Measurements from ENCODE around the gene CHCHD10. TPM values are rescaled to one million over a fixed set of nuclear protein-coding genes. Genes with fewer than 3 reads are reported as not detected.

CHCHD10 gene
- total and polyA plus RNA-seq, 4 experiments from 2014 or later: 16.3 to 45.9 (median 38.9) TPM

DNA sequence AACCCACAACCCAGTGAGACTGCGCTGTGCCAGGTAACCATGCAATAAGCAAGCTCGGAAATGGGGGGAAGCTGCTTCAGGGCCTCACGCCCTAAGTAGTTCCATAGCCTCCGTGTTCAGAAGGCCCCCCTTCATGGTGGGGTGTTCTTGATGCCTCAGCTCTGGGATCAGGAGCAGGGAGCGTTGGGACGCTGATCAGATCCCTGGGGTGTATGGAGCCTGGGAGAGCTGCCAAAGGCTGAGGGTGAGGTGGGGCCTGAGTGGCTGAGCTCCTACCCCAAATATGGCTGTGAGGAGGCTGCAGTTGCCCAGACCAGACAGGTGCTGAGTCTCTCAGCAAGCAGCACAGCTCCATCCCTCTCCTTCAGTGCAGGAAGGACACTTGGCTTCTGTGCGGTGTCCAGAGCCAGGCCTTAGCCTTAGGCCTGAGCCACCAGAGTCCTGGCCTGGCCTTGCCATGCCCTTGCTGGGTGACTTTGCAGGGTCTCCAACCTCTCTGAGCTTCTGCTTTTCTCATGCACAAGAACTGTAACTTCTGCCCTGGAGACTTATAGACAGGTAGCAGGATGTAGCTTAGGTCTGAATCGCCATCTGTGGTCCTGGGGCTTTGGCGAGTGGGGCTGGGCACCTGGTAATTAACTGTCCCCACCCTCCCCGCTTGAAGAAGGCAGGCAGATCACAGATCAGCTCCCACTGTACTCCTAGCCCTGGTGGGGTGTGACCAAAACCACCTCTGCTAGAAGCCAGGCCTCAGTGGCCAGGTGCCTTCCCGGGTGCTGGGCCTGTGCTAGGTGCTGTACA is 10.2 kb upstream of the CHCHD10 start:
- H3K9me3 ChIP-seq (ENCODE audit: control insufficient read depth in 1 of 2, low read length in 2 of 2): no peaks in the 10 kb centered on the region
- Mint-ChIP-seq H3K27ac (no peak overlapping the region), H3K4me3 (no peak overlapping the region), H3K36me3 (no peaks in the 10 kb centered on the region), H3K27me3 (peaks cover 0 to 1% of the 10 kb centered on the region in 2 donors), H3K4me1 (peaks cover 0 to 9% (median 5%) of the 10 kb centered on the region in 4 donors), H3K9me3 (no peaks in the 10 kb centered on the region)
- peaks cover 3% of the 10 kb centered on the region for H3K4me1 ChIP-seq (ENCODE audit: insufficient read depth, low read length)
- CTCF ChIA-PET (ENCODE audit: partially characterized antibody): interaction anchor here (1.3 to 1.4 kb wide), 2 partner anchors 11 to 20 kb away, joined by 3 read pairs; no protein-coding TSS in a partner anchor
- intact Hi-C loops (cut with micrococcal nuclease): no loop called here
- no peak overlapping the region for H3K27ac ChIP-seq (ENCODE audit: low read depth, low read length)
- DNase-seq: no peak
- POLR2A ChIA-PET (ENCODE audit: partially characterized antibody): interaction anchor here (0.6 kb wide), 1 partner anchor 12 kb away, joined by 3 read pairs; no protein-coding TSS in a partner anchor
- no peaks in the 10 kb centered on the region for H3K36me3 ChIP-seq (ENCODE audit: insufficient read depth, low read length)
- H3K27me3 ChIP-seq (ENCODE audit: insufficient read depth, low read length): no peaks in the 10 kb centered on the region
- H3K4me3 ChIP-seq (ENCODE audit: low read length in 2 of 2): no peak overlapping the region

DNA sequence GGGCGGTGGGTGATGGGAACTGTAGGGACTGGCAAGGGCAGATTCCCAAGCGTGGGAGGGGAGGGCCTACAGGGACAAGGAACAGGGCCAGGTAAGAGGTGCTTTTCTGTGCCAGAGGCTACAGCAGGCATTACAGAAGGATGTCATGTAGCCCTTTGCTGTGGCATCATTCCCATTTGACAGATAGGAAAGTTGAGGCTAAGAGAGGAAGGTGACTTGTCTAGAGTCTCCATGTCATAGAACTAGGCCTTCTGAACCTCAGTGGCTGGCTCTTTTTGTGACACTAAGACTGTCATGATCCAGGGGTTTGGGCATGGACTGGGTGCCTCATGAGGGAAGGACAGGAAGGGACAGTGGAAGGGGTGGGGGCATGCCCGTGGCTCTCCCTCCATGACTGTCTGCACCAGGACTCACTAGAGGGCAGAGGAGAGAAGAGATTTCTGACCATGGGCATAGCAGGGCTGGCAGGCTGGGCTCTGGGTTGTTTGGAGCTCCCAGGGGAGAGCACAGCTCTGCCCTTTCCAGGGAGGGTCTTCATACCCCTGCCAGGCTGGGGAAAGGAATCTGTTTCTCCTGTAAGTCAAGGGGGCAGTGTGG is 8.1 kb upstream of the CHCHD10 start:
- H3K27ac ChIP-seq (ENCODE audit: low read depth, low read length): no peak overlapping the region
- H3K4me1 ChIP-seq (ENCODE audit: insufficient read depth, low read length): peaks cover 13% of the 10 kb centered on the region
- Mint-ChIP-seq H3K27me3 (peaks cover 0 to 1% of the 10 kb centered on the region in 2 donors), H3K4me3 (no peak overlapping the region), H3K36me3 (no peaks in the 10 kb centered on the region), H3K27ac (peak overlapping the region in 2 of 7 donors; percentile 9 to 85), H3K9me3 (no peaks in the 10 kb centered on the region), H3K4me1 (peaks cover 8 to 26% (median 11%) of the 10 kb centered on the region in 4 donors)
- no peaks in the 10 kb centered on the region for H3K36me3 ChIP-seq (ENCODE audit: insufficient read depth, low read length)
- intact Hi-C loops (cut with micrococcal nuclease): no loop called here
- ChIA-PET POLR2A (ENCODE audit: partially characterized antibody) (interaction anchor here (0.6 to 1.9 kb wide), 2 partner anchors 81 to 235 kb away, joined by 3 to 4 read pairs; partner anchors contain the start of gene CABIN1), CTCF (ENCODE audit: partially characterized antibody) (interaction anchor here (1.5 kb wide), 1 partner anchor 71 kb away, joined by 4 read pairs; no protein-coding TSS in a partner anchor)
- H3K4me3 ChIP-seq (ENCODE audit: low read length in 2 of 2): no peak overlapping the region
- DNase-seq: no peak
- H3K27me3 ChIP-seq (ENCODE audit: insufficient read depth, low read length): no peaks in the 10 kb centered on the region
- no peaks in the 10 kb centered on the region for H3K9me3 ChIP-seq (ENCODE audit: control insufficient read depth in 1 of 2, low read length in 2 of 2)

DNA sequence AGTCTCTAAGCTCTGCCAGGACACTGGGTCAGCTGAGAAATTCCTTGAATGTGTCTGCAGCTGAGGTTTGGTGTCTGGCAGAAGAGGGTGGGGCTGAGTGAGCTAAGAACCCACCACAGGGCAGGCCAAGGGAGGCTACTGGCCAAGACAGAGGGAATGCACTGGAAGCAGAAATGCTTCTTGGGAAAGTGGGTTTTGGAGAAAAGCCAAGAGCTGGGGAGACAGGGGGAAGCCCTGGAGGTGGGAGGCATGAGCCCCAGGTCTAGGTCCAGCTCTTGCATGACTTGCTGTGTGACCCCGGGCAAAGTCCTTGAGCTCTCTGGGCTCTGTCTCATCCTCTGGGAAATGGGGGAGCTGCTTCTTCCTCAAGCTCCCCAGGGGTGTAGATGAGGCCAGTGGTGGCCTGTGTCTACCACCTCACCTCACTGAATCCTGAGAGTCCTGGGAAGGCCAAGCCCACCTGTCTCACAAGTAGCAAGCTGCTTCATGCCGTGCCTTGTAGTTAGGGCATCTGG is 7.2 kb upstream of the CHCHD10 start:
- H3K4me3 Mint-ChIP-seq: no peak overlapping the region
- H3K9me3 Mint-ChIP-seq: no peaks in the 10 kb centered on the region
- intact Hi-C loops (cut with micrococcal nuclease): no loop called here
- H3K27me3 Mint-ChIP-seq: peaks cover 0 to 1% of the 10 kb centered on the region in 2 donors
- Histone ChIP-seq H3K36me3 (ENCODE audit: insufficient read depth, low read length) (no peaks in the 10 kb centered on the region), H3K4me1 (ENCODE audit: insufficient read depth, low read length) (peaks cover 16% of the 10 kb centered on the region), H3K27me3 (ENCODE audit: insufficient read depth, low read length) (no peaks in the 10 kb centered on the region), H3K9me3 (ENCODE audit: control insufficient read depth in 1 of 2, low read length in 2 of 2) (no peaks in the 10 kb centered on the region), H3K4me3 (ENCODE audit: low read length in 2 of 2) (no peak overlapping the region), H3K27ac (ENCODE audit: low read depth, low read length) (no peak overlapping the region)
- CTCF ChIA-PET (ENCODE audit: partially characterized antibody): interaction anchor here (1.1 to 1.9 kb wide), 3 partner anchors 72 to 77 kb away, joined by 4 to 8 read pairs (median 5); no protein-coding TSS in a partner anchor
- peaks cover 8 to 27% (median 12%) of the 10 kb centered on the region in 4 donors for H3K4me1 Mint-ChIP-seq
- POLR2A ChIA-PET (ENCODE audit: partially characterized antibody): interaction anchor here (1.9 to 2.4 kb wide), 2 partner anchors 12 to 236 kb away, joined by 4 to 7 read pairs; partner anchors contain the start of genes CABIN1 and SMARCB1
- H3K36me3 Mint-ChIP-seq: no peaks in the 10 kb centered on the region
- H3K27ac Mint-ChIP-seq: peak overlapping the region in 1 of 7 donors; percentile 36
- DNase-seq: no peak

DNA sequence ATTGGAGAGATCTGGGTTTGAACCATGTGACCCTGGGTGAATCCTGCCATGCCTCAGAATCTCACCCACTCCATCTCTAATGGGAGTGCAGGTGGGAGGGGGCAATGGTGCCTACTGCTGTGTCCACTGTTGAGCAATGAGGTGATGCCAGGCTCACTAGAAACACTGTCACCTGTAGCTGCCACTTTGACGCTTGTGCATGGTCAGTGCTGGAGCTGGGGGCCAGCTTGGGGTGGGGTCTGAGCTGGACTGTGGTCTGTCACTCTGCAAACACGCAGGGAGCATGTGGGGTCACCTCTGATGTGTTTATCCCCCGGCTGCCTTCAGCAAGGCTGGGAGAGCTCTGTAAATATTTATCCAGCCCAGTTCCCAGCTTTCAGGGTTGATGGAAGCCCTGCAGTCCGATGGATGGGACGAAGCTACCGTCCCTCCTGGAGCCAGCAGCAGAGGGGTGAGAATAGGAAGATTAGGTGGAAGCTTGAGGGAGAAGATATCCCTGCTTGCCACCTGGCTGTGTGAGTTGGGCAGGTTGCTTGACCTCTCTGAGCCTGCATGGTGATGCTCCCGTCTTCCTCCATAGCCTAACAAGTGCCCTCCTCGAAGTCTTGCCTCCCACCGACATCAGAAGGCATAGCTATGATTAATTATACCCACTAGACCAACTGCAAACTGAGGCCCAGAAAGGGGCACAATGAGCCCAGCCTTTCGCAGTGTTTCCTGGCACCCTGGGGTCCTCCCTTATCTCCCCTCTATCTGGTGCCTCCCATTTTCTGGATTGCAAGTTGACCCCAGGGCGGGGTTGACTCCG is 6.5 kb upstream of the CHCHD10 start:
- no peaks in the 10 kb centered on the region for H3K36me3 Mint-ChIP-seq
- H3K4me3 Mint-ChIP-seq: peak overlapping the region in 1 of 8 donors; percentile 21
- Histone ChIP-seq H3K4me3 (ENCODE audit: low read length in 2 of 2) (no peak overlapping the region), H3K27ac (ENCODE audit: low read depth, low read length) (no peak overlapping the region), H3K36me3 (ENCODE audit: insufficient read depth, low read length) (no peaks in the 10 kb centered on the region), H3K4me1 (ENCODE audit: insufficient read depth, low read length) (peaks cover 16% of the 10 kb centered on the region), H3K9me3 (ENCODE audit: control insufficient read depth in 1 of 2, low read length in 2 of 2) (no peaks in the 10 kb centered on the region), H3K27me3 (ENCODE audit: insufficient read depth, low read length) (no peaks in the 10 kb centered on the region)
- peaks cover 8 to 24% (median 12%) of the 10 kb centered on the region in 4 donors for H3K4me1 Mint-ChIP-seq
- H3K9me3 Mint-ChIP-seq: no peaks in the 10 kb centered on the region
- intact Hi-C loops (cut with micrococcal nuclease): no loop called here
- CTCF ChIA-PET (ENCODE audit: partially characterized antibody): interaction anchor here (1.1 to 1.9 kb wide), 3 partner anchors 72 to 78 kb away, joined by 4 to 8 read pairs (median 5); no protein-coding TSS in a partner anchor
- peaks cover 0 to 1% of the 10 kb centered on the region in 2 donors for H3K27me3 Mint-ChIP-seq
- POLR2A ChIA-PET (ENCODE audit: partially characterized antibody): interaction anchor here (1.9 to 2.4 kb wide), 2 partner anchors 13 to 237 kb away, joined by 4 to 7 read pairs; partner anchors contain the start of genes CABIN1 and SMARCB1
- H3K27ac Mint-ChIP-seq: peak overlapping the region in 2 of 7 donors; percentile 36 to 83
- DNase-seq: no peak

DNA sequence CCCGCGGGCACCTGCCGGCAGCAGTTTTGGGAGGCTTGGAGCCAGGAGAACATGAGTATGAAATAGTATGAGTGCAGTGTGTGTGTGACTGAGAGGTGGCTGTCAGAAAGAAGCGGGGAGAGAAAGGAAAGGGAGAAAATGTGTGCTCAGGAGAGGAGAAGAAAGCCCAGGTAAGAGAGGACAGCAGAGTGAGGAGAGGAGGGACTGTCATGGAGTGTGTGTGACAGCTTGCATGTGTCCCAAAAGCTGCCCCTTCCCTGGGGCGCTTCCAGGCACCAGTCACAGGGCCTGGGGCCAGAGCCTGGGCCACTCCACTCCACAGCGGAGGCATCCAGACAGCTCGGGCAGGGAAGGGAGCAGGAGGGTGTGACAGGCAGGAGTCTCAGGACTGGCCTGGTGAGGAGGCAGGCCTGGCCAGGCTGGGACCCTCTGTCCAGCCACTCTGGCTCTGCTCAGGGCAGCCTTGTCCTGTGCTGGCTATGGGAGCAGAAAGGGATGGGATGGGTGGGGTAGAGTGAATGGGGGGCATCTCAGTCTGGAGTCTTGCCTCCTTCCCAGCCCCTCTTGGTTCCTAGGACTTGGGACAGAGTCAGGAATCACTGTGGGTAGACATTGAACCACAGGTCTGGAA is 5.8 kb upstream of the CHCHD10 start:
- Mint-ChIP-seq H3K27ac (peak overlapping the region in 2 of 7 donors; percentile 5 to 48), H3K4me1 (peaks cover 8 to 24% (median 12%) of the 10 kb centered on the region in 4 donors), H3K36me3 (no peaks in the 10 kb centered on the region), H3K4me3 (peak overlapping the region; percentile 1 to 77 (median 53)), H3K9me3 (no peaks in the 10 kb centered on the region), H3K27me3 (peaks cover 0 to 1% of the 10 kb centered on the region in 2 donors)
- H3K4me1 ChIP-seq (ENCODE audit: insufficient read depth, low read length): peaks cover 16% of the 10 kb centered on the region
- no peaks in the 10 kb centered on the region for H3K27me3 ChIP-seq (ENCODE audit: insufficient read depth, low read length)
- POLR2A ChIA-PET (ENCODE audit: partially characterized antibody): interaction anchor here (2.4 kb wide), 1 partner anchor 13 kb away, joined by 7 read pairs; the partner anchor contains the start of gene SMARCB1
- CTCF ChIA-PET (ENCODE audit: partially characterized antibody): interaction anchor here (1.9 kb wide), 1 partner anchor 76 kb away, joined by 8 read pairs; no protein-coding TSS in a partner anchor
- H3K27ac ChIP-seq (ENCODE audit: low read depth, low read length): no peak overlapping the region
- intact Hi-C loops (cut with micrococcal nuclease): loop anchor here (2.0 kb wide), 1 partner anchor 65 kb away; the partner anchor contains the start of gene DERL3
- H3K36me3 ChIP-seq (ENCODE audit: insufficient read depth, low read length): no peaks in the 10 kb centered on the region
- no peaks in the 10 kb centered on the region for H3K9me3 ChIP-seq (ENCODE audit: control insufficient read depth in 1 of 2, low read length in 2 of 2)
- no peak overlapping the region for H3K4me3 ChIP-seq (ENCODE audit: low read length in 2 of 2)
- DNase-seq: no peak

Data from CD4-positive, alpha-beta memory T cell (primary cell).